ENCODE data around the gene ANXA10. TPM values are rescaled to one million over a fixed set of nuclear protein-coding genes. Genes with fewer than 3 reads are reported as not detected.

Gene ANXA10
- total RNA-seq, 1 experiment from 2014 or later, result 0.47 TPM

GRCh38 chr4:168063031-168063430 is 29.3 kb upstream of the ANXA10 start:
- no peak for TF ChIP-seq EZH2 (IDR thresholded peaks at IDR 0.05; ENCODE audit: low read length, unreplicated experiment)
- TF ChIP-seq EZH2phosphoT487 (IDR thresholded peaks at IDR 0.05; ENCODE audit: borderline replicate concordance, low read length), result no peak
- TF ChIP-seq CTCF (conservative IDR thresholded peaks at IDR 0.05; ENCODE audit: low read depth, low read length), result no peak
- Histone ChIP-seq H3K4me2 (ENCODE audit: low read length) (no peak overlapping the region), H3K79me2 (ENCODE audit: low read length) (no peaks in the 10 kb centered on the region), H3K27me3 (ENCODE audit: low read length) (no peaks in the 10 kb centered on the region), H3F3A (ENCODE audit: low read length, unreplicated experiment) (no peaks in the 10 kb centered on the region), H3K4me3 (ENCODE audit: low read length) (no peak overlapping the region), H3K9me2 (replicated peaks; ENCODE audit: low read length) (no peaks in the 10 kb centered on the region), H3K27ac (ENCODE audit: low read length) (no peak overlapping the region), H2AFZ (ENCODE audit: low read length) (no peak overlapping the region), H3K36me3 (ENCODE audit: low read depth, low read length) (no peaks in the 10 kb centered on the region), H3K9me3 (ENCODE audit: low read length) (no peaks in the 10 kb centered on the region), H3K4me1 (ENCODE audit: insufficient read depth, low read length) (peaks cover 6% of the 10 kb centered on the region), H4K20me1 (ENCODE audit: low read length) (no peaks in the 10 kb centered on the region), H3K9ac (ENCODE audit: low read length) (no peak overlapping the region)
- CTCF ChIA-PET, result no interaction called here
- intact Hi-C loops (cut with micrococcal nuclease), result no loop called here
- DNase-seq (no peak), ATAC-seq (no peak)
- POLR2A ChIA-PET (ENCODE audit: unreplicated experiment), result no interaction called here
- no TSS peak for BruUV-seq (replicated peaks)

- ChIA-PET CTCF (no interaction called here), POLR2A (ENCODE audit: unreplicated experiment) (no interaction called here)
- H3K9me2 ChIP-seq (replicated peaks; ENCODE audit: low read length), result no peaks in the 10 kb centered on the region
- no peaks in the 10 kb centered on the region for H3K36me3 ChIP-seq (ENCODE audit: low read depth, low read length)
- H4K20me1 ChIP-seq (ENCODE audit: low read length), result no peaks in the 10 kb centered on the region
- H3K4me1 ChIP-seq (ENCODE audit: insufficient read depth, low read length), result peaks cover 14% of the 10 kb centered on the region
- H3K4me3 ChIP-seq (ENCODE audit: low read length), result no peak overlapping the region
- peak overlapping the region; percentile 22; the same call in 1 of the 2 replicates for H3K27ac ChIP-seq (ENCODE audit: low read length)
- no peaks in the 10 kb centered on the region for H3K27me3 ChIP-seq (ENCODE audit: low read length)
- no peak overlapping the region for H3K9ac ChIP-seq (ENCODE audit: low read length)
- DNase-seq (no peak), ATAC-seq (peak; percentile 83)
- intact Hi-C loops (cut with micrococcal nuclease), result no loop called here
- no peaks in the 10 kb centered on the region for H3F3A ChIP-seq (ENCODE audit: low read length, unreplicated experiment)
- no peak overlapping the region for H2AFZ ChIP-seq (ENCODE audit: low read length)
- BruUV-seq (replicated peaks), result no TSS peak
- peak overlapping the region; percentile 53 for H3K4me2 ChIP-seq (ENCODE audit: low read length)
- no peaks in the 10 kb centered on the region for H3K9me3 ChIP-seq (ENCODE audit: low read length)
- no peaks in the 10 kb centered on the region for H3K79me2 ChIP-seq (ENCODE audit: low read length)
- TF ChIP-seq EZH2phosphoT487 (IDR thresholded peaks at IDR 0.05; ENCODE audit: borderline replicate concordance, low read length), result no peak
- no peak for TF ChIP-seq CTCF (conservative IDR thresholded peaks at IDR 0.05; ENCODE audit: low read depth, low read length)
- no peak for TF ChIP-seq EZH2 (IDR thresholded peaks at IDR 0.05; ENCODE audit: low read length, unreplicated experiment)
These were observed 21.4 kb upstream of the ANXA10 start for GRCh38 chr4:168070903-168071302.

- ChIA-PET CTCF (no interaction called here), POLR2A (ENCODE audit: unreplicated experiment) (no interaction called here)
- no peaks in the 10 kb centered on the region for H3K36me3 ChIP-seq (ENCODE audit: low read depth, low read length)
- H3K4me2 ChIP-seq (ENCODE audit: low read length), result peak overlapping the region; percentile 53
- H3K27me3 ChIP-seq (ENCODE audit: low read length), result no peaks in the 10 kb centered on the region
- no peak overlapping the region for H3K4me3 ChIP-seq (ENCODE audit: low read length)
- DNase-seq (peak; percentile 54), ATAC-seq (peak; percentile 70)
- no peaks in the 10 kb centered on the region for H3K79me2 ChIP-seq (ENCODE audit: low read length)
- H3K4me1 ChIP-seq (ENCODE audit: insufficient read depth, low read length), result peaks cover 14% of the 10 kb centered on the region
- no peak overlapping the region for H3K9ac ChIP-seq (ENCODE audit: low read length)
- no TSS peak for BruUV-seq (replicated peaks)
- TF ChIP-seq EZH2phosphoT487 (IDR thresholded peaks at IDR 0.05; ENCODE audit: borderline replicate concordance, low read length), result no peak
- TF ChIP-seq CTCF (conservative IDR thresholded peaks at IDR 0.05; ENCODE audit: low read depth, low read length), result no peak
- TF ChIP-seq EZH2 (IDR thresholded peaks at IDR 0.05; ENCODE audit: low read length, unreplicated experiment), result no peak
- no peak overlapping the region for H2AFZ ChIP-seq (ENCODE audit: low read length)
- H3F3A ChIP-seq (ENCODE audit: low read length, unreplicated experiment), result no peaks in the 10 kb centered on the region
- H3K9me2 ChIP-seq (replicated peaks; ENCODE audit: low read length), result no peaks in the 10 kb centered on the region
- H4K20me1 ChIP-seq (ENCODE audit: low read length), result no peaks in the 10 kb centered on the region
- H3K27ac ChIP-seq (ENCODE audit: low read length), result peak overlapping the region; percentile 22; the same call in 1 of the 2 replicates
- intact Hi-C loops (cut with micrococcal nuclease), result no loop called here
- H3K9me3 ChIP-seq (ENCODE audit: low read length), result no peaks in the 10 kb centered on the region
These were observed 21.0 kb upstream of the ANXA10 start for GRCh38 chr4:168071304-168071703.

Measured in PC-3 (cell line).